ENCODE data around the gene INPP5A. TPM values are rescaled to one million over a fixed set of nuclear protein-coding genes. Genes with fewer than 3 reads are reported as not detected.

The INPP5A gene
- total and polyA plus RNA-seq, 11 donors: 38.6 to 179 (median 102) TPM

GRCh38 chr10:132696204-132696603 lies 158.6 kb downstream of the INPP5A start:
- H3K4me3 ChIP-seq: no peak overlapping the region
- H3K4me1 ChIP-seq: peaks cover 0 to 16% (median 5%) of the 10 kb centered on the region in 12 donors
- peaks cover 0 to 8% (median 0%) of the 10 kb centered on the region in 12 donors for H3K9me3 ChIP-seq
- H3K36me3 ChIP-seq: peaks cover 0 to 28% (median 16%) of the 10 kb centered on the region in 9 donors
- H3K27ac ChIP-seq: no peak overlapping the region
- no peak for ATAC-seq
- no peaks in the 10 kb centered on the region for H3K27me3 ChIP-seq
- DNase-seq: no peak
- no peak for TF ChIP-seq POLR2A (IDR thresholded peaks at IDR 0.05)
- TF ChIP-seq CTCF (IDR thresholded peaks at IDR 0.05): no peak
- WGBS, 4 donors: 82 to 96% (median 88%) methylated on average over 2 of the region's 2 CpGs
- intact Hi-C loops (cut with DNase I): no loop called here

DNA sequence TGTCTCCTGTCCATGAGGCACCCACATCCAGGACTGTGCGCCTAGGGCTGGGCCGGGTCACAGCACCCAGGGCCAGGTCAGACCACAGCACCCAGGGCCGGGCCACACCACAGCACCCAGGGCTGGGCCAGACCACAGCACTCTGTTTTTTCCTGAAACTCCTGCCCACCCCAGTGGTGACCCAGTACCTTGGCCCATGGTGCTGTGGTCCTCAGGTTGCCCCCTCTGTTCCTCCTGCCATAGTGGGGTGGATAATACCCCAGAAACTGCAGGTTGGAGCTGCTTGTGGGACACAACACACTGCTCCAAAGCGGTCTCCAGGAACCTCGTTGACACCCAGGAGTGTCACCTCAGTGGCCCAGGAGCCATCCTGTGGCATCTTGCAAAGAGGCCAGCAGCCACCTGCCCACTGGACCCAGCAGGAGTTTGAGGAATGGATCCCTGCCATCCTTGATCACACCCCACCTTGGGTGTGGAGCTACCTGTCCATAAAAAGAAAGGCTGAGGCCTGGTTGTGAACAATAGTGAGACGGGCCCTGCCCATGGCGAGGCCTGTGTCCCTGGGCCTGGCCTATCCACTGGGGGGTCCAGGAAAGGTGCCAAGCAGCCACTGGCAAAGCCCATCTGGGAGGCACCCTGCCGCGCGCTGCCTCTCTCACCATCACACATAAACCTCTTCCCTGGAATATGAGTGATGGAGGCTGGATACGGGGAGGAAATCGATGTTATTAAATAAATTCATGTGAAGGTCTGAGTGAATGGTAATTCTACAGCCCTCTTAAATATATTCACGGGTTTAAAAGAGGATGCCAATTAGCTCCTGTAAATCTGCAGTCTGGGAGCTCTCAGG lies 159.4 kb downstream of the INPP5A start:
- Histone ChIP-seq H3K9me3 (peaks cover 0 to 8% (median 0%) of the 10 kb centered on the region in 12 donors), H3K36me3 (peaks cover 0 to 26% (median 10%) of the 10 kb centered on the region in 9 donors)
- peak in 2 of 5 donors; percentile 11 to 31 for DNase-seq

DNA sequence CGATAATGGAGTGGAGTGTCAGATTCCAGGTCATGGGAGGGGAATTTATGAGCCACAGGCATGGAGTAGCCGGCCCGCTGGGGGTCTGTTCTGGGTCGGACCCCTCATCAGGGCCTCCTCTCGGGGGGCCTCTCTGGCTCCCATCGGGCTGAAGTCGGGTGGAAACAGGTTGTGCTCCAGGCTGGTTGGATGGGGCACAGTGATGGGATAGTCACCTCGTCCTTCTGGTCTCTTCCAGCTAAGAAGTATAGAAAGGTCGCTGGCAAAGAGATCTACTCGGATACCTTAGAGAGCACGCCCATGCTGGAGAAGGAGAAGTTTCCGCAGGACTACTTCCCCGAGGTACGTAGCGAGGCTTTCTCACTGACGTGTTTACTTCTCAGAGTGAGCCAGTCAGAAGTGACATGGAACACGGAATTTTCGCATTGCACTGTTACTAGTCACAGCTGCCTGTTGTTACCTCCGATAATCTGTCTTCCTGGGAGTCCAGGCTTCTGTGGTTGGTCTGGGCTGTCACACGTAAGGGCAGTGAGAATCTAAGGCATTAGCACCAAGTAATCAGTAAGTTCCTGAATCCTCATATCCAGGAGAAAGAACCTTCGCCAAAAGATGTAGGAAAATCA lies 160.1 kb downstream of the INPP5A start:
- Histone ChIP-seq H3K27me3 (no peaks in the 10 kb centered on the region), H3K36me3 (peaks cover 0 to 28% (median 10%) of the 10 kb centered on the region in 9 donors), H3K4me1 (peaks cover 0 to 16% (median 5%) of the 10 kb centered on the region in 12 donors), H3K9me3 (peaks cover 0 to 8% (median 0%) of the 10 kb centered on the region in 12 donors), H3K4me3 (no peak overlapping the region), H3K27ac (no peak overlapping the region)
- 91 to 92% (median 91%) methylated on average over 21 of the region's 21 CpGs for WGBS, 4 donors
- ATAC-seq (no peak), DNase-seq (peak in 2 of 5 donors; percentile 3 to 21)
- intact Hi-C loops (cut with DNase I): no loop called here
- no peak for TF ChIP-seq CTCF (IDR thresholded peaks at IDR 0.05)
- no peak for TF ChIP-seq POLR2A (IDR thresholded peaks at IDR 0.05)

More for the DNA sequence above, 159.4 kb downstream of the INPP5A start:
- 95 to 99% (median 98%) methylated on average over 10 to 13 of the region's 13 CpGs for WGBS, 4 donors
- Histone ChIP-seq H3K4me1 (peaks cover 0 to 16% (median 5%) of the 10 kb centered on the region in 12 donors), H3K27me3 (no peaks in the 10 kb centered on the region), H3K4me3 (no peak overlapping the region), H3K27ac (no peak overlapping the region)
- TF ChIP-seq CTCF (IDR thresholded peaks at IDR 0.05): no peak
- no peak for TF ChIP-seq POLR2A (IDR thresholded peaks at IDR 0.05)
- intact Hi-C loops (cut with DNase I): no loop called here
- no peak for ATAC-seq

- H3K4me3 ChIP-seq: no peak overlapping the region
- no peak for ATAC-seq
- intact Hi-C loops (cut with DNase I): no loop called here
- H3K27ac ChIP-seq: no peak overlapping the region
- peaks cover 0 to 8% (median 0%) of the 10 kb centered on the region in 12 donors for H3K9me3 ChIP-seq
- DNase-seq: peak in 2 of 5 donors; percentile 5 to 33
- TF ChIP-seq POLR2A (IDR thresholded peaks at IDR 0.05) (no peak), CTCF (IDR thresholded peaks at IDR 0.05) (no peak)
- WGBS, 4 donors: 92 to 94% (median 93%) methylated on average over 18 to 24 of the region's 24 CpGs
- peaks cover 0 to 16% (median 5%) of the 10 kb centered on the region in 12 donors for H3K4me1 ChIP-seq
- no peaks in the 10 kb centered on the region for H3K27me3 ChIP-seq
- peaks cover 0 to 28% (median 10%) of the 10 kb centered on the region in 9 donors for H3K36me3 ChIP-seq
Measured at GRCh38 chr10:132698211-132698751, 160.7 kb downstream of the INPP5A start.
